A549 (cell line): ENCODE measurements around the gene RUNX2.

Source experiments
- BHLHE40 ChIP-seq: IDR thresholded peaks from 2 replicates; pipeline ENCODE4 v1.6.1; 2012; ENCODE audit warnings: low read depth, low read length, inconsistent platforms
- CBX8 ChIP-seq: fragments of 200-600 bp; sonication (generic); IDR thresholded peaks from 2 replicates; pipeline ENCODE4 v1.6.1; 2016
- CEBPB ChIP-seq, 2 experiments: fragments of >200 bp in 1 of 2; sonication (Bioruptor Twin) in 1 of 2; formaldehyde crosslinking in 1 of 2; IDR thresholded peaks; 2 replicates each; pipeline ENCODE4 v1.6.1; 2012 to 2016
- CTCF ChIP-seq: fragments of >200 bp; sonication (Bioruptor Twin); formaldehyde crosslinking; IDR thresholded peaks from 3 replicates; pipeline ENCODE4 v1.5.1; 2016
- EP300 ChIP-seq, 2 experiments: fragments of >200 bp; sonication (Bioruptor Twin); formaldehyde crosslinking; IDR thresholded peaks; 2 replicates in 1 of 2; 3 replicates in 1 of 2; pipeline ENCODE4 v1.6.1; 2016 to 2017
- MAX ChIP-seq: IDR thresholded peaks from 2 replicates; pipeline ENCODE4 v1.6.1; 2012
- NR3C1 ChIP-seq: fragments of >200 bp; sonication (Bioruptor Twin); formaldehyde crosslinking; IDR thresholded peaks from 3 replicates; pipeline ENCODE4 v1.6.1; 2017
- PBX3 ChIP-seq: IDR thresholded peaks from 2 replicates; pipeline ENCODE4 v1.6.1; 2012
- POLR2A ChIP-seq: IDR thresholded peaks from 2 replicates; pipeline ENCODE4 v1.6.1; 2012; ENCODE audit warnings: mild to moderate bottlenecking, low read length
- POLR2AphosphoS2 ChIP-seq: conservative IDR thresholded peaks from 2 replicates; pipeline ENCODE4 v1.6.1; 2012; ENCODE audit warnings: low read length, improper control_type of control experiment, inconsistent platforms
- RAD21 ChIP-seq, 2 experiments: fragments of >200 bp in 1 of 2; sonication (Bioruptor Twin) in 1 of 2; formaldehyde crosslinking in 1 of 2; IDR thresholded peaks in 1 of 2; conservative IDR thresholded peaks in 1 of 2; 2 replicates in 1 of 2; 3 replicates in 1 of 2; pipeline ENCODE4 v1.6.1; 2012 to 2018; ENCODE audit warnings: inconsistent platforms in 1 of 2
- RNF2 ChIP-seq: fragments of 200-600 bp; sonication (generic); IDR thresholded peaks from 2 replicates; pipeline ENCODE4 v1.6.1; 2016; ENCODE audit warnings: low read depth, mild to moderate bottlenecking, antibody characterized with exemption, moderate library complexity, borderline replicate concordance
- SMC3 ChIP-seq: fragments of >200 bp; sonication (Bioruptor Twin); formaldehyde crosslinking; IDR thresholded peaks from 3 replicates; pipeline ENCODE4 v1.6.1; 2018; ENCODE audit warnings: inconsistent platforms
- ZC3H11A ChIP-seq: fragments of 450-650 bp; IDR thresholded peaks from 2 replicates; pipeline ENCODE4 v1.6.1; 2014; ENCODE audit warnings: antibody characterized with exemption, mild to moderate bottlenecking

GRCh38 chr6:45460166-45460565 is 132.0 kb downstream of the RUNX2 start:
- TF ChIP-seq MAX (no peak), CTCF (no peak), BHLHE40 (no peak), EP300 (IDR thresholded peaks at IDR 0.05) (no peak), CBX8 (no peak), RNF2 (no peak), POLR2AphosphoS2 (no peak), ZC3H11A (no peak), POLR2A (no peak), NR3C1 (no peak), PBX3 (no peak), RAD21 (conservative IDR thresholded peaks at IDR 0.05 in 1 of 2, IDR thresholded peaks at IDR 0.05 in 1 of 2) (no peak), CEBPB (IDR thresholded peaks at IDR 0.05) (no peak), SMC3 (no peak)
